GM19397 (cell line): Measurements from ENCODE around the gene ZFAND2A.

Experiments used
- ATAC-seq: cut with Tn5 transposase; IDR thresholded peaks from one replicate; pipeline ENCODE4 v1.9.1; 2021; ENCODE audit warnings: mild to moderate bottlenecking, moderate library complexity; ENCODE audit not compliant: unreplicated experiment

ZFAND2A gene

GRCh38 chr7:1110358-1110757 is 49.6 kb downstream of the ZFAND2A start:
- no peak for ATAC-seq

- no peak for ATAC-seq
Measured at GRCh38 chr7:1109581-1110310, 50.2 kb downstream of the ZFAND2A start.

DNA sequence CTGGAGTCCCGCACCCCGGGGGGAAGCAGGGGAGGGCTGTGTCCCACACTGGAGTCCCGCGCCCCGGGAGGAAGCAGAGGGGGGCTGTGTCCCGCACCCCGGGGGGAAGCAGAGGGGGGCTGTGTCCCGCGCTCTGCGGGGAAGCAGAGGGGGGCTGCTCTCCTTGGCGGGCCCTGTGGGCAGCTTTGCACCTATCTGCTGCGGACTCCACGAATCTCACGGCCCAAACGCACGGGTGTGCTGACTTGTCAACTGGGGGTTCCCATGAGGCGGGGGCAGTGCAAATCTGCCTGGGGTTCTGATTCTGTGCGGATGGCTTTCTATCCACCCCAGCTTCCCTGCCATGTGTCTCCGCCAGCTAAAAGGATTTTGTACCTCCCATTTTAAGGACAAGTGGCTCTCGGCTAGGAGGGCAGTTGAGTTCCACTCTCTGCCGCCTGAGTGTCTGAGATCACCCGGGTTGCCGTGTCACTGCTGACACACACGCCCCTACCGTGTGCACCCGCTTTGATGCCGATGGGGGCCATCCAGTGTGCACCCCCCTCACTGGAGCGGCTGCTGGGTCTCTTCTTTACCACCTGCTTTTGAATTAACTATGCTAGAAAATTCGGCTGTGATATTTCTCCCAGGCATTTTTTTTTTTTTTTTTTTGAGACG is 51.6 kb downstream of the ZFAND2A start:
- ATAC-seq: no peak

DNA sequence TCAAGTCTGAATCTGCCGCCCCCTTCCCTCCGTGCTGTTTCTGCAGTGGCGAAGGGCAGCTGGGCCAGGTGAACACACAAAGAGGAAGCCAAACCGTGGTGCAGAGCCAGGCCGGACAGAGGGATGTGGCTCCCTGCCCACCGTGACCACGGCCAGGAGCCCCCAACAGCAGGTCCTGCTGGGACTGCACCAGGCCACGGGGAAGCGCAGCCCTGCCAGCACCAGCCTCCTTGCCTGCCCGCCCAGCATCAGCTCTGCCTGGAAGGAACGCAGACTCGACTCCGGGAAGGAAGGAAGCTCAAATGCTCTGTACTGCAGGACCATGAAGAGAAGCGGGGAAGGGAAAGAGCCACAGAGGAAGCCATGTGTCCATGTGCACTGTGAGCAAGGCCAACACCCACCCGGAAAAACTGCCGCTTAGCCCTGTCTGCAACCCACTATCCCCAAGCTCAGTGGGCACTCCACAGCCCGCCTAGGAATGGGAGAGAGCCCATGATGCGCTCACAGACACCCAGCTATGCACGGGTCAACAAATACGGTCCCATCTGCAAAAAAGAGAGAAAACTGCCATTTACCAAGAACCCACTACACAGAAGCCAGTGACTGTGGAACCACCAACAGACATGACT is 53.1 kb downstream of the ZFAND2A start:
- no peak for ATAC-seq

DNA sequence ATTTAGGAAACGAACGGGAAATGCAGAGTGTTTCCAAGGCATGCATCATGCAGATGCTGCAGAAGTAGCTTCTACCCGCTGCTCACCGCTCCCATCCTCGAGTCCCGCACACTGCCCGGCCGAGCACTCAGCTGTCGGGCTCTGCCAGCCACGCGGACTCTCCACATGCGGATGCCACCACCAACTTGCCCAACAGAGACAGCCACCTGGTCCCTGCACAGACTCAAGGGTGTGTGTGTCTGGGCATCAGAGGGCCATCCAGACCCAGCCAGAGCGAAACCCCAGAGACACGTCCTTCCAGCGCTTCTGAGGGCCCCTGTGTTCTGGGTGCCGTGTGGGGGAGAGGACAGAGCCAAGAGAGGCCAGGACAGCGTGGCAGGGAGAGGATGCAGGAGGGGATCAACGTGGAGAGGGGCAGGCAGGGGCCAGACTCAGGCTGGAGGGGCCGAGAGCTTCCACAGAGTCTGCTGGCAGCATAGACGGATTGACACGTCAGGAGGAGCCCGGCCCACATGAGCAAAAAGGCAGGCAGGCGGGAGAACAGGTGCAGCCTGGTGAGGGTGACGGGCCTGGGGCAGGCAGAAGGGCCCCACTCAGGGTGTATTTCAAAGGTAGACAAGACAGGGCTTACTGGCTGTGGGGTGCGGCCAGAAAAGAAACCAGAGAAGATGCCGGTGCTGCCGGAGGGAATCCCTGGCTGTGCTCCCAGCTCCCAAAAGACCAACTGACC is 53.8 kb downstream of the ZFAND2A start:
- no peak for ATAC-seq

DNA sequence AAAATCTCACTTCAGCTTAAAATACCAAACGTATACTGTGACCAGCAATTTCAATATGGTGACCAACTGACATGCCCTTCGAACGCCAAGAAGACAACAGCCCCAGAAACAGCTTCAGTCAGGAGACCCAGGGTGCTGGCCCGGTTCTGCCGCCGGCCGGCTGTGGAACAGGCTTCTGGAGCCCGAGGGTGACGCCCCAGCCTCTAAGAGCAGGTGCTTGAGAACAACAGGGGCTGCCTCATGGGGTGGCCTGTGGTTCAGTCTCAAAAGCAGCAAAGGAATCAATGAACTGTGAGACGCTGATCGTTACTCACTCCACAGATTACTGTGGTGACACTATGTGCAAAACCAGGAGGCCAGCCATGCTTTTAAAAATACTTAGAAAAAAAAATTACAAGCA is 54.8 kb downstream of the ZFAND2A start:
- ATAC-seq: peak; percentile 50

DNA sequence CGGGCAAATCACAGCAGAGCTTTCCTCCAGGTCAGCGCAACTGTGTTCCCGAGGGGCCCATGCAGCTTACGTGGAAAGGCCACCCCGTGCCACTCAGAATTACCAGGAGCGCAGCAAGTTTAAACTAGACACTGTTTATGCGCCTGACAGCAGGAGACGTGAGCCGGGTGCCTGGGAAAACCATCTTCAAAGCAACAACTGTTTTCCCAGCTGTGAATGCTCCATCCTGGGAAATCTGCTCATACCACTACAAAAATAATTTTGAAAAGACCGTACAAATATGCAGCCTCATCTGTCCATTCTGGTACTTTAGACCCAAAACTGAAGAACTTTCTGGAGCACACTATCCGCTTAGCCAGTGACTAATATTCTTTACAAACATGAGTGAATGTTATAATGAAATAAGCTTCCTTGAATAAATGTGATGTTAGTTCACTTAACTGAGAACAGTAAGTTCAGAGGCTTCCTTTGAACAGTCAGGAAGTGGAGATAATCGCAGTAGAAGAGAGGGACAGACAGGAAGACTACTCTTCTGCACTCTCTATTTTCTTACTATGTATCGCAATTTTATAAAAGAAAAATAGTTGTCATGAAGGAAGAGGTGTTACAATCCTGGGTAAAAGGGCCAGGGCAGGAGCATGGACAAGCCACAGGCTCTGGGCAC is 55.3 kb downstream of the ZFAND2A start:
- ATAC-seq: no peak

GRCh38 chr7:1103789-1104515 is 56.0 kb downstream of the ZFAND2A start:
- ATAC-seq: no peak

DNA sequence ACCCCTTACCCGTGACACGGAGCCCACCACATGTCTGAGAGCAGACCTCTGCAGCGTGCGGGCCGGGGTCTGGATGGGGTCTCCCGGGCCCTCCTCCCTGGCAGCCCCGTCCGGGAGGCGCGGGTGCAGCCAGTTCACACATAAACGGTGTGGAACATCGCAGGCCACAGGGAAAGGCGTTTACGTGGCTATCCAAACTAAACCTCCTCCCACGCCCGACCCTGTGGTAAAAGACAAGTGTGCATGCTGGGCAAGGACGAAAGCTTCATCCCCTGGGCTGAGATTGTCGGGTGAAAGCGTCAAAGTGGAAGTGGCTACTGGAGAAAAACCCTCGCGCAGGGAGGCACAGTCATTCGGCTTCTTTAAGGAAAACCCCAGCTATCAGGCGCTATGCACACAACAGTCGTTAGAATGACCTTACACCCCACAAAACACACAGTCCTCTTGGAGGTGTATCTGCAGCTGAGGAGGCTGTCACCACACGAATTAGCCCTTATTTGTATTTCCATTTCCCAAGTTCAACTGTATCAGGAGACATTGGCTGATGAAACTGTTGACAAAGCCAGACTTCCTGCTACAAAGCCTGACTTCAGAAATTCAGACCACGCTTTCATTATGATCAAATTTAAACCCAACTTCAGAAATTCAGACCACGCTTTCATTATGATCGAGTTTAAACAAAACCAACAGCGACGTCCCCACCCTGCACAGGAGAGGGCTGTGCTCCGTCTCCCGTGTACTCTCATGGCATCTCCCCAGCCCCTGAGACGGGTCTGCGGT is 56.8 kb downstream of the ZFAND2A start:
- no peak for ATAC-seq
